ENCODE measurements around the gene WTIP. TPM values are rescaled to one million over a fixed set of nuclear protein-coding genes. Genes with fewer than 3 reads are reported as not detected.
A peak's percentile ranks its signal among the peaks of the same experiment; 100 is the strongest.
"Not testable (repeated sequence)": the region's sequence is repeated elsewhere in the genome, so short reads cannot be mapped to it uniquely, and the experiment has no call there.

The WTIP gene
- total and polyA plus RNA-seq, 10 donors: 0.78 to 14.1 (median 7.9) TPM

DNA sequence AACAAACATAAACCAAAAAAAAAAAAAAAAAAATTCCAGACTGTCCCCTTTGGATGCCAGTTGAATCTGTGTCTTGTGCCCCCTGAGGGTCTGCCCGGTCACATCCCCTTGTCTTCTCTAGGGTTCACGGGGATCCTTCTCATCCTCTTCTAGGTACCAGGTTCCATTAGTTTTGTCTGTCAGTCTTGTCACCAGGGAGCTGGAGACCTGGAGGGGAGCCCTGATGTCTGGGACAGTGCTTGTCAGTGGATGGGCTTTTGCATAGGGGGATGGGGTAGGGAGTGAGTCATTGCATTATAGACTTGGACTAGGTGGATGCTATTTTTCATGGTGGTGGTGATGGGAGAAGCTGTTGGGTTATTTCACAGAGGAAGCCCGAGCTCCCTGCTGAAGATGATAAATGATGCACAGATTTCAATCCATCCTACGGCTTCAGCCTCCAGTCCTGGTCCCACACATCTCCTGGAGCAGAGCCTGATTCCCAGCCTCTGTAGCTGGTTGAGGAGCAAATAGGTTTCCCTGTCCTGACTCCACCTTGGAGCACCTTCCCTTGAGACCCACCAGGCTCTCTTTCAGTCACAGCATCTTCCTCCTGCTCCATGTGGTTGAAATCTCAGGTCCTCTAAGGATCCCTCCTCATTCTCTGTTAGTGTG, 26.0 kb downstream of the WTIP start:
- WGBS, 5 donors: 73 to 89% (median 82%) methylated on average over 4 of the region's 4 CpGs
- no peak for TF ChIP-seq POLR2A (IDR thresholded peaks at IDR 0.05)
- TF ChIP-seq, protein P1, sequence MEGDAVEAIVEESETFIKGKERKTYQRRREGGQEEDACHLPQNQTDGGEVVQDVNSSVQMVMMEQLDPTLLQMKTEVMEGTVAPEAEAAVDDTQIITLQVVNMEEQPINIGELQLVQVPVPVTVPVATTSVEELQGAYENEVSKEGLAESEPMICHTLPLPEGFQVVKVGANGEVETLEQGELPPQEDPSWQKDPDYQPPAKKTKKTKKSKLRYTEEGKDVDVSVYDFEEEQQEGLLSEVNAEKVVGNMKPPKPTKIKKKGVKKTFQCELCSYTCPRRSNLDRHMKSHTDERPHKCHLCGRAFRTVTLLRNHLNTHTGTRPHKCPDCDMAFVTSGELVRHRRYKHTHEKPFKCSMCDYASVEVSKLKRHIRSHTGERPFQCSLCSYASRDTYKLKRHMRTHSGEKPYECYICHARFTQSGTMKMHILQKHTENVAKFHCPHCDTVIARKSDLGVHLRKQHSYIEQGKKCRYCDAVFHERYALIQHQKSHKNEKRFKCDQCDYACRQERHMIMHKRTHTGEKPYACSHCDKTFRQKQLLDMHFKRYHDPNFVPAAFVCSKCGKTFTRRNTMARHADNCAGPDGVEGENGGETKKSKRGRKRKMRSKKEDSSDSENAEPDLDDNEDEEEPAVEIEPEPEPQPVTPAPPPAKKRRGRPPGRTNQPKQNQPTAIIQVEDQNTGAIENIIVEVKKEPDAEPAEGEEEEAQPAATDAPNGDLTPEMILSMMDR (IDR thresholded peaks at IDR 0.05 in 8 of 11, conservative IDR thresholded peaks at IDR 0.05 in 3 of 11): no peak
- no peak for TF ChIP-seq POLR2AphosphoS5 (IDR thresholded peaks at IDR 0.05)
- Histone ChIP-seq H3K27me3 (replicated peaks in 1 of 7) (no peaks in the 10 kb centered on the region), H3K36me3 (no peaks in the 10 kb centered on the region), H3K4me3 (no peak overlapping the region), H3K4me1 (no peaks in the 10 kb centered on the region), H3K27ac (no peak overlapping the region), H3K9me3 (peaks cover 0 to 24% (median 16%) of the 10 kb centered on the region in 8 donors)
- no peak for DNase-seq
- intact Hi-C loops (cut with DNase I; ENCODE audit: low total_unique reads): no loop called here

DNA sequence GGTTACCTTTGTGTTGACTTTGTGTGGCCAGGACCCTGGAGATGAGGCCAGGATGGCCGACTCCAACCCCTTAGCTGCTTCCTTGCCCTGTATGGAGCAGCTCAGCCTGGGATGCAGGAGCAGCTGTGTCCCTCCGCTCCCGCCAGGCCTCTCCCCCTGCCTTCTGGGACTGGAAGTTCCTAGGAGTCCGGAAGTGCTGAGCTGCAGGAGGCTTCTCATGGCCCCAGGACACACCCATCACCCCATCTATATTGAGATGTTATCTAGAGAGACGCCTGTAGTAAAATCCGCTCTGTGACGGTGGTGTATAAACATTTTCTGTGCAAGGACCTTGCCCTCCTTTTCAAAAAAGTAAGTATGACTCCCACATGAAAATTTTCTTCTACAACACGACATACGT, 27.0 kb downstream of the WTIP start:
- Histone ChIP-seq H3K27ac (no peak overlapping the region), H3K36me3 (no peaks in the 10 kb centered on the region), H3K27me3 (replicated peaks in 1 of 7) (no peaks in the 10 kb centered on the region), H3K4me3 (no peak overlapping the region), H3K9me3 (peaks cover 0 to 24% (median 16%) of the 10 kb centered on the region in 8 donors), H3K4me1 (no peaks in the 10 kb centered on the region)
- 63 to 74% (median 69%) methylated on average over 8 to 9 of the region's 9 CpGs for WGBS, 5 donors
- DNase-seq: no peak
- TF ChIP-seq, protein P1 (IDR thresholded peaks at IDR 0.05 in 8 of 11, conservative IDR thresholded peaks at IDR 0.05 in 3 of 11): no peak
- TF ChIP-seq POLR2A (IDR thresholded peaks at IDR 0.05) (no peak), POLR2AphosphoS5 (IDR thresholded peaks at IDR 0.05) (no peak)
- intact Hi-C loops (cut with DNase I; ENCODE audit: low total_unique reads): no loop called here

- DNase-seq; H3K36me3 ChIP-seq; H3K27ac ChIP-seq; H3K4me1 ChIP-seq; H3K4me3 ChIP-seq; intact Hi-C loops (cut with DNase I; ENCODE audit: low total_unique reads); H3K27me3 ChIP-seq (replicated peaks in 1 of 7): not testable (repeated sequence)
- 74 to 98% (median 88%) methylated on average over 5 of the region's 5 CpGs for WGBS, 5 donors
- peaks cover 0 to 24% (median 16%) of the 10 kb centered on the region in 8 donors for H3K9me3 ChIP-seq
These were observed 29.3 kb downstream of the WTIP start for GRCh38 chr19:34510904-34511303.

DNA sequence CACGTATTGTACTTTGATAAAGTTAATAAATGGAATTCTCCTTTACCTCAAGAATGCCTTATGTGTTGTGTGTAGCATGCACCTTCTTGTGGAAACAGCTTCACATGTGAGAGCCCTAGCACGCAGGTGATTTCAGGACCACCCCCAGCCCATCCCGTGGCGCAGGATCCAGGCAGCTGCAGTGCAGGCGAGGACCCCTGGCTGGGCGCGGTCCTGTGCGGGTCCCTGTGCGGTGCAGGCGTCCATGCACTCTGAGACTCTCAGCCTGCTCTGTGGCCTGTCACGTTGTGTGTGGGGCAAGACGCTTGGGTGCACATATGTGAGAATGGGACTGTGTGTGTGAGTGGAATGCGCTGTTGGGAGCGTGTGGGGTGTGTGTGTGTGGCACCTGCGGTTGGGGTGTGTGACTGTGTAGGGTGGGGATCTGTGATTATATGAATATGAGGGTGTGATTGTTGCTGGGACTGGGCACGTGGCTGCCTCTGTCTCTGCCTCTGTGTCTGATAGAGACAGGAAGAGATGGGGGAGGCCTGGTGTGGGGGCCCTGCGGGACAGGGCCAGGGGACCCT, 30.8 kb downstream of the WTIP start:
- Histone ChIP-seq H3K27ac (no peak overlapping the region), H3K4me3 (no peak overlapping the region), H3K9me3 (peaks cover 0 to 24% (median 16%) of the 10 kb centered on the region in 8 donors), H3K4me1 (no peaks in the 10 kb centered on the region), H3K36me3 (no peaks in the 10 kb centered on the region), H3K27me3 (replicated peaks in 1 of 7) (no peaks in the 10 kb centered on the region)
- intact Hi-C loops (cut with DNase I; ENCODE audit: low total_unique reads): no loop called here
- peak in 1 of 3 donors; percentile 46 for TF ChIP-seq POLR2AphosphoS5 (IDR thresholded peaks at IDR 0.05)
- TF ChIP-seq, protein P1 (IDR thresholded peaks at IDR 0.05 in 8 of 11, conservative IDR thresholded peaks at IDR 0.05 in 3 of 11): no peak
- WGBS, 5 donors: 80 to 86% (median 84%) methylated on average over 17 of the region's 17 CpGs
- DNase-seq: no peak

Measured in spleen (tissue), 11 donors.